H9 (cell line): Measurements from ENCODE around the gene KLHDC9. TPM values are rescaled to one million over a fixed set of nuclear protein-coding genes. Genes with fewer than 3 reads are reported as not detected.
A peak's percentile ranks its signal among the peaks of the same experiment; 100 is the strongest.

ENCODE experiments used
- DNase-seq: peaks from one replicate; pipeline ENCODE4 v3.0.0-alpha.2; 2017
- H2AFZ ChIP-seq: one replicate; pipeline ENCODE4 v1.6.1; 2013; ENCODE audit warnings: mild to moderate bottlenecking, low read length, control low read depth, moderate library complexity
- H2AK5ac ChIP-seq: 2 replicates; pipeline ENCODE4 v1.6.1; 2013; ENCODE audit warnings: low read length, control low read depth, mixed read lengths; ENCODE audit not compliant: insufficient read length
- H2BK120ac ChIP-seq: one replicate; pipeline ENCODE4 v1.6.1; 2013; ENCODE audit warnings: low read depth, mild to moderate bottlenecking, low read length, control low read depth, inconsistent platforms; ENCODE audit not compliant: poor library complexity, severe bottlenecking
- H2BK12ac ChIP-seq: 2 replicates; pipeline ENCODE4 v1.6.1; 2013; ENCODE audit warnings: low read length, control low read depth, mixed read lengths, low read depth; ENCODE audit not compliant: insufficient read length
- H2BK15ac ChIP-seq: 2 replicates; pipeline ENCODE4 v1.6.1; 2013; ENCODE audit warnings: low read depth, low read length, control low read depth
- H2BK20ac ChIP-seq: one replicate; pipeline ENCODE4 v1.6.1; 2013; ENCODE audit warnings: low read depth, mild to moderate bottlenecking, low read length, control low read depth, inconsistent platforms; ENCODE audit not compliant: poor library complexity, severe bottlenecking
- H2BK5ac ChIP-seq: 2 replicates; pipeline ENCODE4 v1.6.1; 2013; ENCODE audit warnings: low read length, control low read depth, mixed read lengths; ENCODE audit not compliant: insufficient read length
- H3K14ac ChIP-seq: 2 replicates; pipeline ENCODE4 v1.6.1; 2013; ENCODE audit warnings: low read length, control low read depth; ENCODE audit not compliant: insufficient read depth
- H3K18ac ChIP-seq: 2 replicates; pipeline ENCODE4 v1.6.1; 2013; ENCODE audit warnings: low read depth, mild to moderate bottlenecking, mixed read lengths, low read length, control low read depth; ENCODE audit not compliant: insufficient read length
- H3K23ac ChIP-seq: 2 replicates; pipeline ENCODE4 v1.6.1; 2013; ENCODE audit warnings: low read length, control low read depth, mixed read lengths, low read depth; ENCODE audit not compliant: insufficient read length
- H3K23me2 ChIP-seq: 2 replicates; pipeline ENCODE4 v1.6.1; 2013; ENCODE audit warnings: low read depth, mild to moderate bottlenecking, mixed read lengths, low read length, control low read depth; ENCODE audit not compliant: insufficient read length, poor library complexity, severe bottlenecking
- H3K27ac ChIP-seq: 2 replicates; pipeline ENCODE4 v1.5.1; 2013; ENCODE audit warnings: low read length, control low read depth, mixed read lengths, low read depth; ENCODE audit not compliant: insufficient read length
- H3K27me3 ChIP-seq: 2 replicates; pipeline ENCODE4 v1.6.1; 2013; ENCODE audit warnings: low read length, control low read depth, inconsistent platforms; ENCODE audit not compliant: insufficient read depth
- H3K4ac ChIP-seq: 2 replicates; pipeline ENCODE4 v1.6.1; 2013; ENCODE audit warnings: low read depth, mild to moderate bottlenecking, control low read depth, inconsistent platforms, low read length, moderate library complexity
- H3K4me1 ChIP-seq: 2 replicates; pipeline ENCODE4 v1.6.1; 2013; ENCODE audit warnings: low read length, control low read depth, inconsistent platforms; ENCODE audit not compliant: insufficient read depth
- H3K4me2 ChIP-seq: 2 replicates; pipeline ENCODE4 v1.6.1; 2013; ENCODE audit warnings: low read length, control low read depth, mixed read lengths; ENCODE audit not compliant: insufficient read length, insufficient read depth
- H3K56ac ChIP-seq: 2 replicates; pipeline ENCODE4 v1.6.1; 2013; ENCODE audit warnings: low read depth, mild to moderate bottlenecking, mixed read lengths, low read length, control low read depth; ENCODE audit not compliant: insufficient read length
- H3K79me1 ChIP-seq: 2 replicates; pipeline ENCODE4 v1.6.1; 2013; ENCODE audit warnings: low read depth, mild to moderate bottlenecking, moderate library complexity, low read length, control low read depth, inconsistent platforms; ENCODE audit not compliant: insufficient read depth, poor library complexity, severe bottlenecking
- H3K79me2 ChIP-seq: 2 replicates; pipeline ENCODE4 v1.6.1; 2013; ENCODE audit warnings: low read length, control low read depth, inconsistent platforms; ENCODE audit not compliant: insufficient read depth
- H3K9ac ChIP-seq: 2 replicates; pipeline ENCODE4 v1.6.1; 2013; ENCODE audit warnings: low read length, control low read depth, mixed read lengths; ENCODE audit not compliant: insufficient read length; ENCODE audit errors: extremely low read depth
- H3K9me3 ChIP-seq: one replicate; pipeline ENCODE4 v1.6.1; 2013; ENCODE audit warnings: low read depth, low read length, inconsistent platforms; ENCODE audit not compliant: control insufficient read depth
- H3T11ph ChIP-seq: one replicate; pipeline ENCODE4 v1.6.1; 2013; ENCODE audit warnings: mild to moderate bottlenecking, low read length, control low read depth, inconsistent platforms
- H4K20me1 ChIP-seq: one replicate; pipeline ENCODE4 v1.6.1; 2013; ENCODE audit not compliant: control insufficient read depth, insufficient read length, insufficient read depth
- H4K5ac ChIP-seq: 2 replicates; pipeline ENCODE4 v1.6.1; 2013; ENCODE audit warnings: low read depth, mild to moderate bottlenecking, mixed read lengths, low read length, control low read depth; ENCODE audit not compliant: insufficient read length
- H4K8ac ChIP-seq: replicated peaks from 2 replicates; pipeline ENCODE4 v1.6.1; 2013; ENCODE audit warnings: low read length, control low read depth, mixed read lengths, low read depth; ENCODE audit not compliant: insufficient read length
- H4K91ac ChIP-seq: 2 replicates; pipeline ENCODE4 v1.6.1; 2013; ENCODE audit warnings: low read depth, mild to moderate bottlenecking, moderate library complexity, mixed read lengths, low read length, control low read depth; ENCODE audit not compliant: insufficient read length
- H3K27ac Mint-ChIP-seq, 3 experiments: 2 replicates in 2 of 3; 3 replicates in 1 of 3; pipeline ENCODE4 v1.8.0; 2020 to 2021; ENCODE audit warnings: mixed read lengths in 3 of 3, mild to moderate bottlenecking in 1 of 3, moderate library complexity in 1 of 3
- H3K27me3 Mint-ChIP-seq: 2 replicates; pipeline ENCODE4 v1.8.0; 2021; ENCODE audit warnings: low read depth, mild to moderate bottlenecking, moderate library complexity, mixed read lengths
- H3K36me3 Mint-ChIP-seq, 3 experiments: 2 replicates in 2 of 3; 3 replicates in 1 of 3; pipeline ENCODE4 v1.8.0; 2020 to 2021; ENCODE audit warnings: low read depth in 3 of 3, mixed read lengths in 3 of 3; ENCODE audit not compliant: insufficient read depth in 1 of 3
- H3K4me1 Mint-ChIP-seq, 2 experiments: 2 replicates each; pipeline ENCODE4 v1.8.0; 2020; ENCODE audit warnings: mixed read lengths in 2 of 2
- H3K4me3 Mint-ChIP-seq, 2 experiments: 2 replicates in 1 of 2; 3 replicates in 1 of 2; pipeline ENCODE4 v1.8.0; 2020 to 2021; ENCODE audit warnings: mild to moderate bottlenecking in 2 of 2, mixed read lengths in 2 of 2, moderate library complexity in 1 of 2
- H3K9me3 Mint-ChIP-seq, 2 experiments: 2 replicates in 1 of 2; 3 replicates in 1 of 2; pipeline ENCODE4 v1.8.0; 2020; ENCODE audit warnings: mild to moderate bottlenecking in 2 of 2, mixed read lengths in 2 of 2, moderate library complexity in 1 of 2
- WGBS: extraction: QIAGEN DNeasy Blood & Tissue Kit; methylation state at CpG from one replicate; pipeline ENCODE4 v1.1.7; 2013; ENCODE audit warnings: missing lambda C conversion rate, low lambda C conversion rate, mixed read lengths; ENCODE audit not compliant: insufficient read length; ENCODE audit errors: extremely low coverage; 5-methylcytosine and 5-hydroxymethylcytosine counted together
- total RNA-seq: library from RNA; stranded (reverse); gene quantifications from 2 replicates; pipeline ENCODE4 v1.2.1, GENCODE V29; 2021
- TF ChIP-seq, protein P1 (sequence below): fragments of 200-600 bp; sonication (generic); conservative IDR thresholded peaks from 3 replicates; pipeline ENCODE4 v1.8.0; 2021; ENCODE audit warnings: antibody characterized with exemption, mild to moderate bottlenecking

KLHDC9 gene
- total RNA-seq, 1 experiment from 2014 or later = 6.6 TPM

- no CpG with 5 or more reads among the region's 9 CpGs for WGBS
- no peak overlapping the region for H2BK15ac ChIP-seq
- H3K4me1 Mint-ChIP-seq = peaks cover 8 to 9% of the 10 kb centered on the region in 2 experiments
Measured at GRCh38 chr1:161099090-161099802, 1.1 kb downstream of the KLHDC9 start.

More at GRCh38 chr1:161099090-161099802, 1.1 kb downstream of the KLHDC9 start:
- no peak overlapping the region for H2BK120ac ChIP-seq
- no peak overlapping the region for H3K14ac ChIP-seq
- peak overlapping the region; percentile 87 for H3K4me2 ChIP-seq
- no peak overlapping the region for H2AK5ac ChIP-seq
- H3K4ac ChIP-seq = no peak overlapping the region
- no peak overlapping the region for H3T11ph ChIP-seq
- H4K8ac ChIP-seq = no peak overlapping the region
- H3K23me2 ChIP-seq = peaks cover 10% of the 10 kb centered on the region
- no peak for DNase-seq
- H3K27me3 Mint-ChIP-seq = peaks cover 10% of the 10 kb centered on the region
- H4K91ac ChIP-seq = no peak overlapping the region
- H3K36me3 Mint-ChIP-seq = peaks cover 7 to 28% (median 23%) of the 10 kb centered on the region in 3 experiments
- no peak overlapping the region for H2BK5ac ChIP-seq
- H3K27ac Mint-ChIP-seq = no peak overlapping the region
- TF ChIP-seq, protein P1, sequence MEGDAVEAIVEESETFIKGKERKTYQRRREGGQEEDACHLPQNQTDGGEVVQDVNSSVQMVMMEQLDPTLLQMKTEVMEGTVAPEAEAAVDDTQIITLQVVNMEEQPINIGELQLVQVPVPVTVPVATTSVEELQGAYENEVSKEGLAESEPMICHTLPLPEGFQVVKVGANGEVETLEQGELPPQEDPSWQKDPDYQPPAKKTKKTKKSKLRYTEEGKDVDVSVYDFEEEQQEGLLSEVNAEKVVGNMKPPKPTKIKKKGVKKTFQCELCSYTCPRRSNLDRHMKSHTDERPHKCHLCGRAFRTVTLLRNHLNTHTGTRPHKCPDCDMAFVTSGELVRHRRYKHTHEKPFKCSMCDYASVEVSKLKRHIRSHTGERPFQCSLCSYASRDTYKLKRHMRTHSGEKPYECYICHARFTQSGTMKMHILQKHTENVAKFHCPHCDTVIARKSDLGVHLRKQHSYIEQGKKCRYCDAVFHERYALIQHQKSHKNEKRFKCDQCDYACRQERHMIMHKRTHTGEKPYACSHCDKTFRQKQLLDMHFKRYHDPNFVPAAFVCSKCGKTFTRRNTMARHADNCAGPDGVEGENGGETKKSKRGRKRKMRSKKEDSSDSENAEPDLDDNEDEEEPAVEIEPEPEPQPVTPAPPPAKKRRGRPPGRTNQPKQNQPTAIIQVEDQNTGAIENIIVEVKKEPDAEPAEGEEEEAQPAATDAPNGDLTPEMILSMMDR = no peak
- H3K18ac ChIP-seq = no peak overlapping the region
- H2AFZ ChIP-seq = no peak overlapping the region
- H4K5ac ChIP-seq = no peak overlapping the region
- H3K79me2 ChIP-seq = no peaks in the 10 kb centered on the region
- no peak overlapping the region for H3K23ac ChIP-seq
- H2BK12ac ChIP-seq = no peak overlapping the region
- no peaks in the 10 kb centered on the region for H3K9me3 ChIP-seq
- H2BK20ac ChIP-seq = no peak overlapping the region
- peak overlapping the region; percentile 78 to 86 for H3K4me3 Mint-ChIP-seq
- H3K9me3 Mint-ChIP-seq = no peaks in the 10 kb centered on the region; a peak in 1 of 5 replicates
- no peak overlapping the region for H3K9ac ChIP-seq
- H3K4me1 ChIP-seq = no peaks in the 10 kb centered on the region
- H3K27ac ChIP-seq = no peak overlapping the region
- H3K27me3 ChIP-seq = no peaks in the 10 kb centered on the region
- H3K56ac ChIP-seq = no peak overlapping the region
- H3K79me1 ChIP-seq = no peaks in the 10 kb centered on the region
- no peaks in the 10 kb centered on the region for H4K20me1 ChIP-seq
